Hepatocyte (in vitro differentiated cells): Measurements from ENCODE around the gene PANK2. TPM values are rescaled to one million over a fixed set of nuclear protein-coding genes. Genes with fewer than 3 reads are reported as not detected.

Experiments used
- DNase-seq: peaks from one replicate; pipeline ENCODE4 v3.0.0-alpha.2; 2016; ENCODE audit warnings: low spot score
- H2AFZ ChIP-seq: fragments of 200-600 bp; sonication (generic); 2 replicates; pipeline ENCODE4 v1.6.0; 2016; ENCODE audit warnings: antibody characterized with exemption, mild to moderate bottlenecking
- H3K27ac ChIP-seq: fragments of 200-600 bp; sonication (generic); 2 replicates; pipeline ENCODE4 v1.5.1; 2016; ENCODE audit warnings: mild to moderate bottlenecking
- H3K27me3 ChIP-seq: fragments of 200-600 bp; sonication (generic); 2 replicates; pipeline ENCODE4 v1.6.1; 2016
- H3K36me3 ChIP-seq: fragments of 200-600 bp; sonication (generic); replicated peaks from 2 replicates; pipeline ENCODE4 v1.5.1; 2016; ENCODE audit warnings: low read depth; ENCODE audit not compliant: insufficient read depth
- H3K4me1 ChIP-seq: fragments of 200-600 bp; sonication (generic); 2 replicates; pipeline ENCODE4 v1.5.1; 2016; ENCODE audit warnings: mild to moderate bottlenecking, moderate library complexity; ENCODE audit not compliant: insufficient read depth
- H3K4me2 ChIP-seq: fragments of 200-600 bp; sonication (generic); 2 replicates; pipeline ENCODE4 v1.6.0; 2016
- H3K4me3 ChIP-seq: fragments of 200-600 bp; sonication (generic); 2 replicates; pipeline ENCODE4 v1.5.1; 2016; ENCODE audit warnings: mild to moderate bottlenecking
- H3K79me2 ChIP-seq: fragments of 200-600 bp; sonication (generic); 2 replicates; pipeline ENCODE4 v1.6.0; 2017; ENCODE audit warnings: mild to moderate bottlenecking
- H3K9me2 ChIP-seq: fragments of 200-600 bp; sonication (generic); replicated peaks from 2 replicates; pipeline ENCODE4 v1.6.0; 2017; ENCODE audit warnings: mild to moderate bottlenecking; ENCODE audit not compliant: insufficient read depth
- H3K9me3 ChIP-seq: fragments of 200-600 bp; sonication (generic); 2 replicates; pipeline ENCODE4 v1.5.1; 2016; ENCODE audit warnings: low read depth, mild to moderate bottlenecking
- H4K20me1 ChIP-seq: fragments of 200-600 bp; sonication (generic); 2 replicates; pipeline ENCODE4 v1.6.0; 2016; ENCODE audit warnings: mild to moderate bottlenecking; ENCODE audit not compliant: insufficient read depth, poor library complexity, severe bottlenecking
- CTCF ChIP-seq: fragments of 200-600 bp; sonication (generic); IDR thresholded peaks from 2 replicates; pipeline ENCODE4 v1.5.1; 2016; ENCODE audit warnings: antibody characterized with exemption, mild to moderate bottlenecking; ENCODE audit not compliant: poor library complexity
- EZH2 ChIP-seq: fragments of 200-600 bp; sonication (generic); IDR thresholded peaks from 2 replicates; pipeline ENCODE4 v1.6.1; 2016; ENCODE audit warnings: antibody characterized with exemption, mild to moderate bottlenecking, borderline replicate concordance
- EZH2phosphoT487 ChIP-seq: fragments of 200-600 bp; sonication (generic); IDR thresholded peaks from one replicate; pipeline ENCODE4 v1.6.1; 2018; ENCODE audit warnings: antibody characterized with exemption, mild to moderate bottlenecking, low read depth, moderate library complexity; ENCODE audit not compliant: unreplicated experiment, severe bottlenecking
- WGBS: methylation state at CpG from one replicate; pipeline ENCODE4 v1.1.6; 2016; ENCODE audit warnings: low lambda C conversion rate; ENCODE audit errors: missing lambda C conversion rate; 5-methylcytosine and 5-hydroxymethylcytosine counted together
- polyA plus RNA-seq: library from polyadenylated mRNA; unstranded; fragments of >200 nt; fragmentation: Nextera tagmentation; extraction: Ambion mirVana; gene quantifications from 2 replicates; pipeline ENCODE4 v1.2.1, GENCODE V29; 2016
- total RNA-seq: library from RNA; depleted of rRNA; stranded (reverse); fragments of >200 nt; gene quantifications from 2 replicates; pipeline ENCODE4 v1.2.3, GENCODE V29; 2014

PANK2 gene
- total and polyA plus RNA-seq, 2 experiments from 2014 or later, result 24.1 to 37.6 TPM

DNA sequence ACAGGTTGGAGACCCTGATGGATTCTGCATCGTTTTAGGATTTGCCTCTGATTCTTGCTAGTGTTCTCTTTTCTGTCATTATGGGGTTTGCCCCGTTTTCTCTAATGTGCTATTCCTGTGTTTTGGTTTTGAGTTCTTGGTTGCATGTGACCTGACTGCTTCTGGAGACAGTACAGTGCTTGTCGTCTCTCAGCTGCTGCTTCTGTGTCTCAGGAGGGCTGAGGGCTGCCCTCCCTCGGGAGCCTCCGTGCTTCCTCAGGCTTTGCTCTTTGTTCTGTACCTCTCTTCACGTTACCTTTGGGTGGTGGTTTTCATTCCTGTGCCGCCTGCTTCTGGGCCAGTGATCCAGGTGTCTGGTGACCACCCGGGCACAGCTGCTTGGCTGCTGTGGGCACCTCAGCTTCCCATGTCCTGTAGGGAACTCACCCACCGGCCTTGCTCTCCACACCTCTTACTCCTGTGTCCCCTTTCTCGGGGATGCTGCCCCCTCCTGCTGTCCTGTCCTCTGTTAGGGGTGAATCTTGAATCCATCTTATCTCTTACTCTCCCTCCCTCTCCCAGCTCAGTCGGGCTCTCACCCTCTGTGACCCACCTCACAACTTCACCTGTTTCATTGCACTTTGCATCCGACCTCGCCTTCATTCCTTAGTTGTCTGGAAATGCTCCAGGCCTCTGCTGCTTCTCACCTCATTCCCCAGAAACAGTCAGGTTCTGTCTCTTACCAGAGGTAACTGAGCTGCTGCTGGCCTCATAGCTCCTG, 33.2 kb downstream of the PANK2 start:
- Histone ChIP-seq H3K4me1 (peaks cover 8% of the 10 kb centered on the region), H3K79me2 (peaks cover 45% of the 10 kb centered on the region), H3K27me3 (no peaks in the 10 kb centered on the region), H3K4me3 (no peak overlapping the region), H2AFZ (no peak overlapping the region), H3K4me2 (no peak overlapping the region), H3K36me3 (no peaks in the 10 kb centered on the region), H3K27ac (peak overlapping the region; percentile 28), H4K20me1 (peaks cover 33% of the 10 kb centered on the region), H3K9me3 (no peaks in the 10 kb centered on the region), H3K9me2 (no peaks in the 10 kb centered on the region)
- 82% methylated on average over 13 of the region's 13 CpGs for WGBS
- DNase-seq, result no peak
- TF ChIP-seq CTCF, result no peak
- no peak for TF ChIP-seq EZH2
- TF ChIP-seq EZH2phosphoT487, result no peak

GRCh38 chr20:3922983-3923339, 33.8 kb downstream of the PANK2 start:
- Histone ChIP-seq H3K79me2 (peaks cover 41% of the 10 kb centered on the region), H3K27ac (peak overlapping the region; percentile 28), H3K4me3 (no peak overlapping the region), H3K36me3 (no peaks in the 10 kb centered on the region), H3K4me2 (no peak overlapping the region), H3K9me3 (no peaks in the 10 kb centered on the region), H3K4me1 (peaks cover 8% of the 10 kb centered on the region), H3K27me3 (no peaks in the 10 kb centered on the region), H3K9me2 (no peaks in the 10 kb centered on the region), H2AFZ (no peak overlapping the region), H4K20me1 (peaks cover 29% of the 10 kb centered on the region)
- DNase-seq, result no peak
- TF ChIP-seq CTCF, result no peak
- TF ChIP-seq EZH2phosphoT487, result no peak
- no peak for TF ChIP-seq EZH2
- 93% methylated on average over 4 of the region's 4 CpGs for WGBS

- Histone ChIP-seq H3K4me2 (no peak overlapping the region), H3K27ac (no peak overlapping the region), H3K9me3 (no peaks in the 10 kb centered on the region), H3K4me3 (no peak overlapping the region), H3K79me2 (peaks cover 32% of the 10 kb centered on the region), H3K27me3 (no peaks in the 10 kb centered on the region), H4K20me1 (peaks cover 21% of the 10 kb centered on the region), H3K9me2 (no peaks in the 10 kb centered on the region), H3K4me1 (peaks cover 8% of the 10 kb centered on the region), H2AFZ (no peak overlapping the region), H3K36me3 (no peaks in the 10 kb centered on the region)
- 91% methylated on average over 2 of the region's 2 CpGs for WGBS
- TF ChIP-seq EZH2phosphoT487 (no peak), CTCF (no peak)
- DNase-seq, result no peak
These were observed 34.6 kb downstream of the PANK2 start for GRCh38 chr20:3923818-3924217.
